HEK293 (cell line): ENCODE measurements around the gene IL6R.

ENCODE experiments used
- CTCF ChIA-PET: fragments of 350-600 bp; formaldehyde crosslinking; extraction: SDS; loops from one replicate; lab custom pipeline; 2021; ENCODE audit warnings: antibody characterized with exemption; lab: Yijun Ruan, JAX
- POLR2A ChIA-PET: fragments of 300-600 bp; formaldehyde crosslinking; extraction: SDS; loops from one replicate; lab custom pipeline; 2020; ENCODE audit warnings: antibody characterized with exemption, inconsistent platforms; lab: Yijun Ruan, JAX
- H3K27ac ChIP-seq: fragments of 200-500 bp; sonication (Bioruptor generic); 2 replicates; pipeline ENCODE4 v1.5.1; 2014; ENCODE audit warnings: low read depth, low read length, control low read depth, inconsistent platforms; ENCODE audit errors: extremely low read depth
- H3K36me3 ChIP-seq, 2 experiments: fragments of 200-500 bp in 1 of 2; sonication (Bioruptor generic) in 1 of 2; 1 replicate in 1 of 2; 2 replicates in 1 of 2; pipeline ENCODE4 v1.5.1; 2014 to 2017; ENCODE audit warnings: inconsistent platforms in 2 of 2, low read length in 2 of 2; ENCODE audit not compliant: control insufficient read depth in 2 of 2, insufficient read depth in 1 of 2
- H3K4me1 ChIP-seq: fragments of 200-500 bp; sonication (Bioruptor generic); 2 replicates; pipeline ENCODE4 v1.5.1; 2014; ENCODE audit warnings: mild to moderate bottlenecking, low read length, inconsistent platforms; ENCODE audit not compliant: control insufficient read depth, insufficient read depth
- H3K4me3 ChIP-seq: 2 replicates; pipeline ENCODE4 v1.5.1; 2011; ENCODE audit warnings: low read depth, mild to moderate bottlenecking, control low read depth, low read length, moderate library complexity
- H3K9me3 ChIP-seq: fragments of 200-500 bp; sonication (Bioruptor generic); 2 replicates; pipeline ENCODE4 v1.5.1; 2014; ENCODE audit warnings: low read depth, low read length, inconsistent platforms; ENCODE audit not compliant: control insufficient read depth, insufficient read depth
- ZNF114 ChIP-seq: fragments of 450-650 bp; formaldehyde crosslinking; IDR thresholded peaks from 2 replicates; pipeline ENCODE4 v1.5.0; 2017; ENCODE audit warnings: missing biosample characterization, missing genetic modification characterization
- ZNF157 ChIP-seq: fragments of 450-650 bp; formaldehyde crosslinking; IDR thresholded peaks from 2 replicates; pipeline ENCODE4 v1.5.1; 2016; ENCODE audit warnings: missing biosample characterization, missing genetic modification characterization
- ZNF174 ChIP-seq: fragments of 450-650 bp; formaldehyde crosslinking; IDR thresholded peaks from 2 replicates; pipeline ENCODE4 v1.5.0; 2017; ENCODE audit warnings: missing biosample characterization, mild to moderate bottlenecking, missing genetic modification characterization
- ZNF214 ChIP-seq: fragments of 450-650 bp; formaldehyde crosslinking; IDR thresholded peaks from 2 replicates; pipeline ENCODE4 v1.5.1; 2017; ENCODE audit warnings: missing biosample characterization, mild to moderate bottlenecking, missing genetic modification characterization, borderline replicate concordance
- ZNF600 ChIP-seq: fragments of 450-650 bp; formaldehyde crosslinking; IDR thresholded peaks from 2 replicates; pipeline ENCODE4 v1.5.1; 2016; ENCODE audit warnings: missing biosample characterization, missing genetic modification characterization
- ZNF76 ChIP-seq: fragments of 450-650 bp; formaldehyde crosslinking; IDR thresholded peaks from 2 replicates; pipeline ENCODE4; 2016; ENCODE audit warnings: low read depth, missing biosample characterization, missing genetic modification characterization, borderline replicate concordance
- TF ChIP-seq, protein P1 (sequence below): fragments of 450-650 bp; formaldehyde crosslinking; IDR thresholded peaks from 2 replicates; pipeline ENCODE4; 2016; ENCODE audit warnings: missing biosample characterization, missing genetic modification characterization
- TF ChIP-seq, protein P2 (sequence below): fragments of 450-650 bp; formaldehyde crosslinking; IDR thresholded peaks from 2 replicates; pipeline ENCODE4 v1.5.1; 2016; ENCODE audit warnings: missing biosample characterization, missing genetic modification characterization
- TF ChIP-seq, protein P3 (sequence below): fragments of 450-650 bp; formaldehyde crosslinking; conservative IDR thresholded peaks from 2 replicates; pipeline ENCODE4 v1.5.1; 2016; ENCODE audit warnings: low read depth, missing biosample characterization, missing genetic modification characterization

Gene IL6R

DNA sequence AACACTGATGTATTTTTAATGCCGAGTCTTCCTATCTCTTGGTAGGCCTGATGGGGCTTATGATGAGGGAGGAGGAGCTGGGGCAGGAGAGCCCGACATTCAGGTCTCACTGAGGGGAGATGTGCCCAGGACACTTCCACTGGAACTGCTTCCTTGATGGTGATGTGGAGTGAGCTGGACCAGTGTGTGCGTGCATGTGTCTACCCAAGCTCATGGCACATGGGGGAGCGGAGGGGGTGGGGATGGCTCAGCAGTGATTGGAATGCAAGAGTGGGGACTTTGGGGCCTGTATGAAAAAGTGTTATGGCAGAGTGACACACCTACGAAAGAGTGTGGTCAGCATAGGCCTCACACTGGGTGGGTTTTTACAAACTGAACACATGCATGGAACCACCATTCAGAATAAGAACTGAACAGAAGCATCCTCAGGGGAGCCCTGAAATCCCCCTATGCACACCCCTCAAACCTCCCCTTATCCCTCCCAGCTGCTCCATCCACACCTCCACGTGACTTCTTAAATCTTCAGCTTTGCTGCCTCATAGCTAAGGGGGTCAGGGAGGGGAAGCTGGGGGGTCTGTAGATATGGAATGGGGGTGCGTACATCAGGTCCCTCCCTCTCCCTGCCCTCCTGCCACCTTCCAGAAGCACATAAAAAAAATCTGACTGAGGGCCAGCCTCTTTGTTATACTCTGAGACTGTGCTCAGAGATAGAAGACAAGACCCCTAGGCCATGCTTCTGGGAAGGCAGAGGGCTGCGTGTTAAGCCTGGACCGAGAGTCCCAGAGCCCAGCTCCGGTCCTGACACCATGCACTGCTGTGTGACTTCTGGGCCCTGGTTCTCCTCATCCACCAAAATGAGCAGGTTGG is 11.6 kb downstream of the IL6R start:
- POLR2A ChIA-PET, result interaction anchor here (0.5 to 1.0 kb wide), 2 partner anchors 134 to 202 kb away, joined by 3 to 4 read pairs; no protein-coding TSS in a partner anchor
- CTCF ChIA-PET, result interaction anchor here (0.6 to 1.0 kb wide), 4 partner anchors 11 to 967 kb away, joined by 3 to 6 read pairs (median 4); no protein-coding TSS in a partner anchor
- peaks cover 21% of the 10 kb centered on the region for H3K4me1 ChIP-seq
- no peak overlapping the region for H3K27ac ChIP-seq
- TF ChIP-seq ZNF174 (tag by site-specific recombination) (no peak), ZNF600 (tag by site-specific recombination) (0 out of 2 replicates have a peak, but pooled peaks have one; percentile 17)
- H3K9me3 ChIP-seq, result no peaks in the 10 kb centered on the region
- no peaks in the 10 kb centered on the region for H3K36me3 ChIP-seq
- H3K4me3 ChIP-seq, result no peak overlapping the region

DNA sequence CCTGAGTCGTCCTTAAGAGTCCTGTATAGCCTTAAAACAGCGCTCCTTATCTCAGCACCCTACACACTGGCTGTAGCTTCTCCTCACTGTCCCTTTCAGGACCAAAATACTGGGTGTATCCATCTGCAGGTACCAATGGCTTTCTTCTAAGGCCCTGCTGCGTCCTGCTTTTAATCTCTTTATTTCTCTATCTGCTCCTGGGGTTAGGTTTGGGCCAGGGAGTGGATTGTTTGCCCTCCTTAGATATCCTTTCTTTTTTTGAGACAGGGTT is 12.1 kb downstream of the IL6R start:
- Histone ChIP-seq H3K4me3 (no peak overlapping the region), H3K36me3 (no peaks in the 10 kb centered on the region), H3K9me3 (no peaks in the 10 kb centered on the region), H3K27ac (no peak overlapping the region), H3K4me1 (peaks cover 21% of the 10 kb centered on the region)
- CTCF ChIA-PET, result interaction anchor here (1.0 kb wide), 1 partner anchor 12 kb away, joined by 3 read pairs; no protein-coding TSS in a partner anchor
- TF ChIP-seq ZNF214 (tag by site-specific recombination) (no peak), ZNF76 (tag by site-specific recombination) (no peak), ZNF157 (tag by site-specific recombination) (no peak), ZNF114 (no peak)
- TF ChIP-seq, protein P1, sequence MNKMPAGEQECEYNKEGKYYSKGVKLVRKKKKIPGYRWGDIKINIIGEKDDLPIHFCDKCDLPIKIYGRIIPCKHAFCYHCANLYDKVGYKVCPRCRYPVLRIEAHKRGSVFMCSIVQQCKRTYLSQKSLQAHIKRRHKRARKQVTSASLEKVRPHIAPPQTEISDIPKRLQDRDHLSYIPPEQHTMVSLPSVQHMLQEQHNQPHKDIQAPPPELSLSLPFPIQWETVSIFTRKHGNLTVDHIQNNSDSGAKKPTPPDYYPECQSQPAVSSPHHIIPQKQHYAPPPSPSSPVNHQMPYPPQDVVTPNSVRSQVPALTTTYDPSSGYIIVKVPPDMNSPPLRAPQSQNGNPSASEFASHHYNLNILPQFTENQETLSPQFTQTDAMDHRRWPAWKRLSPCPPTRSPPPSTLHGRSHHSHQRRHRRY (tag by site-specific recombination), result no peak
- TF ChIP-seq, protein P2, sequence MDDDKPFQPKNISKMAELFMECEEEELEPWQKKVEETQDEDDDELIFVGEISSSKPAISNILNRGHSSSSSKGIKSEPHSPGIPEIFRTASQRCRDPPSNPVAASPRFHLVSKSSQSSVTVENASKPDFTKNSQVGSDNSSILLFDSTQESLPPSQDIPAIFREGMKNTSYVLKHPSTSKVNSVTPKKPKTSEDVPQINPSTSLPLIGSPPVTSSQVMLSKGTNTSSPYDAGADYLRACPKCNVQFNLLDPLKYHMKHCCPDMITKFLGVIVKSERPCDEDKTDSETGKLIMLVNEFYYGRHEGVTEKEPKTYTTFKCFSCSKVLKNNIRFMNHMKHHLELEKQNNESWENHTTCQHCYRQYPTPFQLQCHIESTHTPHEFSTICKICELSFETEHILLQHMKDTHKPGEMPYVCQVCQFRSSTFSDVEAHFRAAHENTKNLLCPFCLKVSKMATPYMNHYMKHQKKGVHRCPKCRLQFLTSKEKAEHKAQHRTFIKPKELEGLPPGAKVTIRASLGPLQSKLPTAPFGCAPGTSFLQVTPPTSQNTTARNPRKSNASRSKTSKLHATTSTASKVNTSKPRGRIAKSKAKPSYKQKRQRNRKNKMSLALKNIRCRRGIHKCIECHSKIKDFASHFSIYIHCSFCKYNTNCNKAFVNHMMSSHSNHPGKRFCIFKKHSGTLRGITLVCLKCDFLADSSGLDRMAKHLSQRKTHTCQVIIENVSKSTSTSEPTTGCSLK (tag by site-specific recombination), result no peak
- TF ChIP-seq, protein P3, sequence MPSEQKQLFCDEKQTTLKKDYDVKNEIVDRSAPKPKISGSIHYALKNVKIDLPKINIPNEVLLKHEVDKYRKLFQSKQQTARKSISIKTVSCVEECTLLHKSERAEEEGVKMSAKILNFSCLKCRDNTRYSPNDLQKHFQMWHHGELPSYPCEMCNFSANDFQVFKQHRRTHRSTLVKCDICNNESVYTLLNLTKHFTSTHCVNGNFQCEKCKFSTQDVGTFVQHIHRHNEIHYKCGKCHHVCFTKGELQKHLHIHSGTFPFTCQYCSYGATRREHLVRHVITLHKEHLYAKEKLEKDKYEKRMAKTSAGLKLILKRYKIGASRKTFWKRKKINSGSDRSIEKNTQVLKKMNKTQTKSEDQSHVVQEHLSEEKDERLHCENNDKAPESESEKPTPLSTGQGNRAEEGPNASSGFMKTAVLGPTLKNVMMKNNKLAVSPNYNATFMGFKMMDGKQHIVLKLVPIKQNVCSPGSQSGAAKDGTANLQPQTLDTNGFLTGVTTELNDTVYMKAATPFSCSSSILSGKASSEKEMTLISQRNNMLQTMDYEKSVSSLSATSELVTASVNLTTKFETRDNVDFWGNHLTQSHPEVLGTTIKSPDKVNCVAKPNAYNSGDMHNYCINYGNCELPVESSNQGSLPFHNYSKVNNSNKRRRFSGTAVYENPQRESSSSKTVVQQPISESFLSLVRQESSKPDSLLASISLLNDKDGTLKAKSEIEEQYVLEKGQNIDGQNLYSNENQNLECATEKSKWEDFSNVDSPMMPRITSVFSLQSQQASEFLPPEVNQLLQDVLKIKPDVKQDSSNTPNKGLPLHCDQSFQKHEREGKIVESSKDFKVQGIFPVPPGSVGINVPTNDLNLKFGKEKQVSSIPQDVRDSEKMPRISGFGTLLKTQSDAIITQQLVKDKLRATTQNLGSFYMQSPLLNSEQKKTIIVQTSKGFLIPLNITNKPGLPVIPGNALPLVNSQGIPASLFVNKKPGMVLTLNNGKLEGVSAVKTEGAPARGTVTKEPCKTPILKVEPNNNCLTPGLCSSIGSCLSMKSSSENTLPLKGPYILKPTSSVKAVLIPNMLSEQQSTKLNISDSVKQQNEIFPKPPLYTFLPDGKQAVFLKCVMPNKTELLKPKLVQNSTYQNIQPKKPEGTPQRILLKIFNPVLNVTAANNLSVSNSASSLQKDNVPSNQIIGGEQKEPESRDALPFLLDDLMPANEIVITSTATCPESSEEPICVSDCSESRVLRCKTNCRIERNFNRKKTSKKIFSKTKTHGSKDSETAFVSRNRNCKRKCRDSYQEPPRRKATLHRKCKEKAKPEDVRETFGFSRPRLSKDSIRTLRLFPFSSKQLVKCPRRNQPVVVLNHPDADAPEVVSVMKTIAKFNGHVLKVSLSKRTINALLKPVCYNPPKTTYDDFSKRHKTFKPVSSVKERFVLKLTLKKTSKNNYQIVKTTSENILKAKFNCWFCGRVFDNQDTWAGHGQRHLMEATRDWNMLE, result no peak
- POLR2A ChIA-PET, result interaction anchor here (0.5 kb wide), 1 partner anchor 203 kb away, joined by 3 read pairs; no protein-coding TSS in a partner anchor
